ENCODE measurements around the gene SLC2A1. TPM values are rescaled to one million over a fixed set of nuclear protein-coding genes. Genes with fewer than 3 reads are reported as not detected.
A peak's percentile ranks its signal among the peaks of the same experiment; 100 is the strongest.

Gene SLC2A1
- polyA plus RNA-seq, 1 donor (not counting 4 experiments of a cell fraction or from before 2014, with no cell fraction given): 689 TPM

DNA sequence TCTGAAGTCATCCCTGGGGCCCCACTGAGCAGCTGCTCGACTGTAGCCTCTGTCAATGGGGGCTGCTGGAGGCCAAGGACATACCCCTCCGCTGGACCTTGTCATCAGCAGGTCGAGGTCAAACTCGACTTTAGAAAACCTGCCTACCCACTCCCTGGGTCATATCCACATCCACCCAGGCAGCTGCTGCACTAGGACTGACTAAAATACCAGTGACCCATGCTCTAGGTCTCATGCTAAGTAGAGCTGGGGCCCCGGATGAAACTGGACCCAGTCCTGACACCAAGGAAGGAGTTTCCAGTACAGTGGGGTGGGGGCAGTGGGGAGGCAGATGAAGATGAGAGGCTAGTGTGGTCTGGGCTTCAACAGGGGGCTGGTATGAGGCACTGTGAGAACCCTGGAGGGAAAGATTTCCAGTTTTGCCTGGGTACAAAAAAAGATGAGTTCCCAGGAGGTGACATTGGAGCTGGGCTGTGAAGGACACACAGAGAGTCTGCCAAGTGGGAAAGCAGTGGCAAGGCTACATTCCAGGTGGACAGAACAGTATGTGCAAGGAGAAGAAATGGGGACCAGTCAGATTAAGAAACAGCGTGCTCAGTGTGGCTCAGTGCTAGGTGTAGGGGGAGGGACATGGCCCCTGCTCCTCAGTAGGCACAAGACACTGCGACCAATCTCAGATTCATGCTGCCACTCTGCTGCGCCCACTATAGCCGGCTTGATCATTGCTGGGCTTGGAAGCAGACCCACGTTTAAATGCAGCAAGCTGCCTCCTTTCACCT is 12.4 kb downstream of the SLC2A1 start:
- peaks cover 33 to 50% of the 10 kb centered on the region in 2 experiments for H3K36me3 ChIP-seq (ENCODE audit: control insufficient read depth in 2 of 2, extremely low read depth in 1 of 2, insufficient read depth in 2 of 2, low read length in 2 of 2)
- peaks cover 98% of the 10 kb centered on the region for H3K4me1 ChIP-seq (ENCODE audit: control insufficient read depth, extremely low read depth, insufficient read depth, low read length)
- H3K27me3 ChIP-seq (ENCODE audit: control insufficient read depth, extremely low read depth, insufficient read depth, low read length): no peaks in the 10 kb centered on the region
- H3K27ac ChIP-seq (ENCODE audit: control insufficient read depth, insufficient read depth, low read length): peak overlapping the region; percentile 53
- no peak for FAIRE-seq
- dilution Hi-C loops (cut with MboI; ENCODE audit: extremely low pct_ligation_motif_present, low sequenced_read_pairs): no loop called here
- H4K20me1 ChIP-seq (ENCODE audit: control insufficient read depth, extremely low read depth, insufficient read depth, low read length): peaks cover 25% of the 10 kb centered on the region
- no peaks in the 10 kb centered on the region for H3K9me3 ChIP-seq (ENCODE audit: control insufficient read depth, low read depth, low read length)
- TF ChIP-seq, protein P1, sequence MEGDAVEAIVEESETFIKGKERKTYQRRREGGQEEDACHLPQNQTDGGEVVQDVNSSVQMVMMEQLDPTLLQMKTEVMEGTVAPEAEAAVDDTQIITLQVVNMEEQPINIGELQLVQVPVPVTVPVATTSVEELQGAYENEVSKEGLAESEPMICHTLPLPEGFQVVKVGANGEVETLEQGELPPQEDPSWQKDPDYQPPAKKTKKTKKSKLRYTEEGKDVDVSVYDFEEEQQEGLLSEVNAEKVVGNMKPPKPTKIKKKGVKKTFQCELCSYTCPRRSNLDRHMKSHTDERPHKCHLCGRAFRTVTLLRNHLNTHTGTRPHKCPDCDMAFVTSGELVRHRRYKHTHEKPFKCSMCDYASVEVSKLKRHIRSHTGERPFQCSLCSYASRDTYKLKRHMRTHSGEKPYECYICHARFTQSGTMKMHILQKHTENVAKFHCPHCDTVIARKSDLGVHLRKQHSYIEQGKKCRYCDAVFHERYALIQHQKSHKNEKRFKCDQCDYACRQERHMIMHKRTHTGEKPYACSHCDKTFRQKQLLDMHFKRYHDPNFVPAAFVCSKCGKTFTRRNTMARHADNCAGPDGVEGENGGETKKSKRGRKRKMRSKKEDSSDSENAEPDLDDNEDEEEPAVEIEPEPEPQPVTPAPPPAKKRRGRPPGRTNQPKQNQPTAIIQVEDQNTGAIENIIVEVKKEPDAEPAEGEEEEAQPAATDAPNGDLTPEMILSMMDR (optimal IDR thresholded peaks at IDR 0.05 in 1 of 3, IDR thresholded peaks at IDR 0.05 in 1 of 3, conservative IDR thresholded peaks at IDR 0.05 in 1 of 3; ENCODE audit: extremely low read depth in 1 of 3, insufficient read depth in 2 of 3, low read length in 3 of 3): no peak
- TF ChIP-seq EZH2 (IDR thresholded peaks at IDR 0.05; ENCODE audit: low read length): no peak
- peak overlapping the region; percentile 11 for H3K9ac ChIP-seq (ENCODE audit: control insufficient read depth, extremely low read depth, insufficient read depth, low read length)
- H3K4me2 ChIP-seq (ENCODE audit: control insufficient read depth, extremely low read depth, insufficient read depth, low read depth, low read length): peak overlapping the region; percentile 5
- no peak overlapping the region for H3K4me3 ChIP-seq (ENCODE audit: control insufficient read depth in 2 of 3, extremely low read depth in 1 of 3, insufficient read depth in 2 of 3, low read depth in 1 of 3, low read length in 3 of 3)
- peaks cover 75% of the 10 kb centered on the region for H3K79me2 ChIP-seq (ENCODE audit: control insufficient read depth, insufficient read depth, low read length)
- peaks cover 4% of the 10 kb centered on the region for H3K9me1 ChIP-seq (ENCODE audit: control insufficient read depth, extremely low read depth, insufficient read depth, low read length)
- H2AFZ ChIP-seq (ENCODE audit: control insufficient read depth, low read length): no peak overlapping the region
- DNase-seq (ENCODE audit: low read depth, low spot score): no peak

DNA sequence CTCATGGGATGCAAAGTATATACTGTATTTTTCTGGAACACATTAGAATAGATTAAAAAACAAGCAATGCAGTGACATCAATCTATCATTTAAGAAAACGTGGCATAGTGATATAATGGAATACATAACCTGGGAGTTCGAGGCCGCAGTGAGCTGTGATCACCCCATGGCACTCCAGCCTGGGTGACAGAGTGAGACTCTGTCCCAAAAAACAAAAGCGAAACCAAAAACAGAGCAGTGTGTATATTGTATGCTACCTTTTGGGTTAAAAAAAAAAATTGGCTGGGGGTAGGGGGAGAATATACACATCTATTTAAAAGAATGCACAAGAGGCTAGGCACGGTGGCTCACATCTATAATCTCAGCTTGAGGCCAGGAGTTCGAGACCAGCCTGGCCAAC is 13.5 kb downstream of the SLC2A1 start:
- Histone ChIP-seq H3K27ac (ENCODE audit: control insufficient read depth, insufficient read depth, low read length) (peak overlapping the region; percentile 67), H3K4me2 (ENCODE audit: control insufficient read depth, extremely low read depth, insufficient read depth, low read depth, low read length) (peak overlapping the region; percentile 58), H3K4me1 (ENCODE audit: control insufficient read depth, extremely low read depth, insufficient read depth, low read length) (peaks cover 98% of the 10 kb centered on the region), H3K27me3 (ENCODE audit: control insufficient read depth, extremely low read depth, insufficient read depth, low read length) (no peaks in the 10 kb centered on the region), H3K4me3 (ENCODE audit: control insufficient read depth in 2 of 3, extremely low read depth in 1 of 3, insufficient read depth in 2 of 3, low read depth in 1 of 3, low read length in 3 of 3) (no peak overlapping the region), H3K9me1 (ENCODE audit: control insufficient read depth, extremely low read depth, insufficient read depth, low read length) (peaks cover 4% of the 10 kb centered on the region), H3K9me3 (ENCODE audit: control insufficient read depth, low read depth, low read length) (no peaks in the 10 kb centered on the region), H4K20me1 (ENCODE audit: control insufficient read depth, extremely low read depth, insufficient read depth, low read length) (peaks cover 25% of the 10 kb centered on the region), H3K79me2 (ENCODE audit: control insufficient read depth, insufficient read depth, low read length) (peaks cover 76% of the 10 kb centered on the region), H3K36me3 (ENCODE audit: control insufficient read depth in 2 of 2, extremely low read depth in 1 of 2, insufficient read depth in 2 of 2, low read length in 2 of 2) (peaks cover 36 to 52% of the 10 kb centered on the region in 2 experiments), H2AFZ (ENCODE audit: control insufficient read depth, low read length) (no peak overlapping the region), H3K9ac (ENCODE audit: control insufficient read depth, extremely low read depth, insufficient read depth, low read length) (peak overlapping the region; percentile 55)
- DNase-seq (ENCODE audit: low read depth, low spot score) (no peak), FAIRE-seq (no peak)
- dilution Hi-C loops (cut with MboI; ENCODE audit: extremely low pct_ligation_motif_present, low sequenced_read_pairs): no loop called here
- TF ChIP-seq, protein P1 (optimal IDR thresholded peaks at IDR 0.05 in 1 of 3, IDR thresholded peaks at IDR 0.05 in 1 of 3, conservative IDR thresholded peaks at IDR 0.05 in 1 of 3; ENCODE audit: extremely low read depth in 1 of 3, insufficient read depth in 2 of 3, low read length in 3 of 3): no peak
- TF ChIP-seq EZH2 (IDR thresholded peaks at IDR 0.05; ENCODE audit: low read length): no peak
